HCT116 (cell line): ENCODE measurements around the gene UBE3B. TPM values are rescaled to one million over a fixed set of nuclear protein-coding genes. Genes with fewer than 3 reads are reported as not detected.
"Not testable (repeated sequence)": the region's sequence is repeated elsewhere in the genome, so short reads cannot be mapped to it uniquely, and the experiment has no call there.

Source experiments
- ATAC-seq: fragments of 200-7000 bp; cut with Tn5 transposase; 2 replicates; pipeline ENCODE4 v1.9.1; 2020; ENCODE audit warnings: mild to moderate bottlenecking, moderate library complexity
- BruUV-seq: library from RNA; stranded (reverse); fragments of 400-500 nt; replicated peaks from 2 replicates; lab custom pipeline; 2021; lab: Mats Ljungman, UMichigan
- CTCF ChIA-PET: fragments of 300-600 bp; sonication (Branson Sonifier 250); formaldehyde crosslinking; loops from one replicate; lab custom pipeline; 2021; ENCODE audit warnings: antibody characterized with exemption; lab: Charles Lee
- POLR2A ChIA-PET: fragments of 300-600, 350-600 bp; sonication (Branson Sonifier 250); formaldehyde crosslinking; loops from one replicate; lab custom pipeline; 2021; ENCODE audit warnings: antibody characterized with exemption; lab: Charles Lee
- RAD21 ChIA-PET, 2 experiments: fragments of 300-600 bp; sonication (Branson Sonifier 250); formaldehyde crosslinking; loops; one replicate each; lab custom pipeline; 2023; ENCODE audit warnings: low total read pairs in 2 of 2; ENCODE audit not compliant: uncharacterized antibody in 2 of 2, unreplicated experiment in 2 of 2, low non-redundant PET in 1 of 2; lab: Charles Lee
- DNase-seq: peaks from one replicate; pipeline ENCODE4 v3.0.0-alpha.2; 2010; ENCODE audit warnings: low read depth, low spot score
- H2AFZ ChIP-seq: fragments of 200-600 bp; shearing (Covaris generic), sonication (generic); 2 replicates; pipeline ENCODE4 v1.6.1; 2017; ENCODE audit warnings: low read depth, mixed run types, mixed read lengths, antibody characterized with exemption, low read length; ENCODE audit not compliant: poor library complexity, severe bottlenecking
- H3K27ac ChIP-seq: 2 replicates; pipeline ENCODE4 v1.5.1; 2012; ENCODE audit warnings: low read depth, low read length
- H3K27me3 ChIP-seq: fragments of 200-600 bp; sonication (generic); 2 replicates; pipeline ENCODE4 v1.6.1; 2016; ENCODE audit warnings: mixed run types, low read length, mixed read lengths; ENCODE audit not compliant: insufficient read depth
- H3K36me3 ChIP-seq, 2 experiments: fragments of 200-500 bp in 1 of 2; fragments of 200-600 bp in 1 of 2; sonication (Bioruptor generic) in 1 of 2; sonication (generic) in 1 of 2; 2 replicates each; pipeline versions ENCODE4 v1.5.1 to v1.6.1; 2014 to 2016; ENCODE audit warnings: low read length in 2 of 2, inconsistent platforms in 1 of 2, mixed read lengths in 1 of 2, mixed run types in 1 of 2; ENCODE audit not compliant: insufficient read depth in 2 of 2, control insufficient read depth in 1 of 2
- H3K4me1 ChIP-seq, 2 experiments: fragments of 200-600 bp in 1 of 2; sonication (generic) in 1 of 2; 2 replicates each; pipeline versions ENCODE4 v1.5.1 to v1.6.1; 2012 to 2017; ENCODE audit warnings: low read length in 2 of 2, inconsistent platforms in 1 of 2, mild to moderate bottlenecking in 1 of 2, mixed read lengths in 1 of 2, mixed run types in 1 of 2, moderate library complexity in 1 of 2; ENCODE audit not compliant: insufficient read depth in 2 of 2, control insufficient read depth in 1 of 2
- H3K4me2 ChIP-seq: fragments of 200-600 bp; sonication (generic); 2 replicates; pipeline ENCODE4 v1.6.1; 2017; ENCODE audit warnings: mixed run types, low read length, mixed read lengths
- H3K4me3 ChIP-seq, 2 experiments: fragments of 200-600 bp in 1 of 2; sonication (generic) in 1 of 2; replicated peaks in 1 of 2; 2 replicates each; pipeline ENCODE4 v1.5.1; 2011 to 2016; ENCODE audit warnings: low read length in 2 of 2, control low read depth in 1 of 2, low read depth in 1 of 2, mild to moderate bottlenecking in 1 of 2, mixed read lengths in 1 of 2, mixed run types in 1 of 2
- H3K79me2 ChIP-seq: fragments of 200-600 bp; sonication (generic); 2 replicates; pipeline ENCODE4 v1.6.1; 2017; ENCODE audit warnings: mild to moderate bottlenecking, mixed run types, low read length, moderate library complexity, mixed read lengths; ENCODE audit not compliant: insufficient read depth
- H3K9ac ChIP-seq: fragments of 200-600 bp; sonication (generic); 2 replicates; pipeline ENCODE4 v1.6.1; 2016; ENCODE audit warnings: low read length, mixed read lengths
- H3K9me2 ChIP-seq: fragments of 200-600 bp; sonication (generic), shearing (Covaris generic); 2 replicates; pipeline ENCODE4 v1.6.1; 2017; ENCODE audit warnings: mixed run types, mild to moderate bottlenecking, moderate library complexity; ENCODE audit not compliant: insufficient read depth
- H3K9me3 ChIP-seq, 2 experiments: fragments of 200-500 bp in 1 of 2; fragments of 200-600 bp in 1 of 2; sonication (Bioruptor generic) in 1 of 2; sonication (generic) in 1 of 2; 2 replicates each; pipeline ENCODE4 v1.6.1; 2014 to 2017; ENCODE audit warnings: low read length in 2 of 2, mixed read lengths in 2 of 2, inconsistent platforms in 1 of 2, low read depth in 1 of 2, mild to moderate bottlenecking in 1 of 2, mixed run types in 1 of 2, moderate library complexity in 1 of 2; ENCODE audit not compliant: control insufficient read depth in 1 of 2, insufficient read depth in 1 of 2
- H4K20me1 ChIP-seq: fragments of 200-600 bp; sonication (generic), shearing (Covaris generic); 2 replicates; pipeline ENCODE4 v1.6.1; 2017; ENCODE audit warnings: mixed run types, mild to moderate bottlenecking, moderate library complexity; ENCODE audit not compliant: insufficient read depth
- CBX3 ChIP-seq: IDR thresholded peaks from 2 replicates; pipeline ENCODE4 v1.6.1; 2012; ENCODE audit warnings: low read depth
- CEBPB ChIP-seq: IDR thresholded peaks from 2 replicates; pipeline ENCODE4 v1.6.1; 2012; ENCODE audit warnings: low read depth
- ELF1 ChIP-seq: IDR thresholded peaks from 2 replicates; pipeline ENCODE4 v1.6.1; 2012; ENCODE audit warnings: low read depth, borderline replicate concordance
- EZH2 ChIP-seq: fragments of 200-600 bp; sonication (generic); IDR thresholded peaks from 2 replicates; pipeline ENCODE4 v1.6.1; 2017; ENCODE audit warnings: antibody characterized with exemption, mixed run types
- EZH2phosphoT487 ChIP-seq: fragments of 200-600 bp; IDR thresholded peaks from 2 replicates; pipeline ENCODE4 v1.6.1; 2018; ENCODE audit warnings: antibody characterized with exemption, borderline replicate concordance
- FOSL1 ChIP-seq: IDR thresholded peaks from 2 replicates; pipeline ENCODE4 v1.6.1; 2012; ENCODE audit warnings: low read depth
- JUND ChIP-seq: IDR thresholded peaks from 2 replicates; pipeline ENCODE4 v1.6.1; 2012
- POLR2A ChIP-seq: IDR thresholded peaks from 2 replicates; pipeline ENCODE4 v1.7.0; 2011; ENCODE audit warnings: borderline replicate concordance; ENCODE audit not compliant: insufficient read depth, insufficient read length; ENCODE audit errors: extremely low read depth
- POLR2AphosphoS5 ChIP-seq: IDR thresholded peaks from 2 replicates; pipeline ENCODE4 v1.6.1; 2011; ENCODE audit warnings: mild to moderate bottlenecking, low read depth, low read length, moderate library complexity
- RAD21 ChIP-seq: IDR thresholded peaks from 2 replicates; pipeline ENCODE4 v1.6.1; 2012; ENCODE audit warnings: low read depth, mild to moderate bottlenecking
- SIN3A ChIP-seq: IDR thresholded peaks from 2 replicates; pipeline ENCODE4 v1.6.1; 2012; ENCODE audit warnings: low read depth
- SP1 ChIP-seq: IDR thresholded peaks from 2 replicates; pipeline ENCODE4 v1.6.1; 2012; ENCODE audit warnings: low read depth
- SRF ChIP-seq: IDR thresholded peaks from 2 replicates; pipeline ENCODE4 v1.6.1; 2012; ENCODE audit warnings: low read depth
- TCF7L2 ChIP-seq: IDR thresholded peaks from 2 replicates; pipeline ENCODE4 v1.7.0; 2011; ENCODE audit warnings: borderline replicate concordance, inconsistent platforms; ENCODE audit not compliant: insufficient read depth, insufficient read length; ENCODE audit errors: extremely low read depth
- YY1 ChIP-seq: IDR thresholded peaks from 2 replicates; pipeline ENCODE4 v1.6.1; 2011; ENCODE audit warnings: low read length, low read depth, moderate library complexity, mild to moderate bottlenecking; ENCODE audit not compliant: insufficient replicate concordance; ENCODE audit errors: extremely low read depth
- ZFX ChIP-seq: fragments of 450-650 bp; IDR thresholded peaks from 2 replicates; pipeline ENCODE4 v1.6.1; 2017
- ZNF274 ChIP-seq: fragments of 200-500 bp; sonication (Bioruptor generic); IDR thresholded peaks from 2 replicates; pipeline ENCODE4 v1.6.1; 2014; ENCODE audit warnings: mild to moderate bottlenecking, low read depth, low read length, inconsistent platforms
- intact Hi-C: fragments of 100-400 bp; cut with micrococcal nuclease; formaldehyde crosslinking; loops from 2 replicates; pipeline ENCODE4 v1.10.0; 2022
- total RNA-seq: library from RNA; stranded (reverse); gene quantifications from one replicate; pipeline ENCODE4 v1.2.1, GENCODE V29; 2021; ENCODE audit not compliant: unreplicated experiment
- TF ChIP-seq, protein P1 (sequence below): IDR thresholded peaks from 2 replicates; pipeline ENCODE4 v1.6.1; 2012
- TF ChIP-seq, protein P2 (sequence below): IDR thresholded peaks from 2 replicates; pipeline ENCODE4 v1.6.1; 2012; ENCODE audit warnings: low read depth
- TF ChIP-seq, protein P3 (sequence below), 3 experiments: fragments of 200-600 bp in 1 of 3; sonication (generic) in 1 of 3; IDR thresholded peaks in 2 of 3; conservative IDR thresholded peaks in 1 of 3; 2 replicates each; pipeline ENCODE4 v1.5.1; 2012 to 2017; ENCODE audit warnings: low read depth in 2 of 3, low read length in 2 of 3, antibody characterized with exemption in 1 of 3, borderline replicate concordance in 1 of 3, control low read depth in 1 of 3, mild to moderate bottlenecking in 1 of 3, mixed read lengths in 1 of 3, mixed run types in 1 of 3, moderate library complexity in 1 of 3; ENCODE audit not compliant: insufficient read depth in 1 of 3

Gene UBE3B
- total RNA-seq, 1 experiment from 2014 or later, result 28.9 TPM

DNA sequence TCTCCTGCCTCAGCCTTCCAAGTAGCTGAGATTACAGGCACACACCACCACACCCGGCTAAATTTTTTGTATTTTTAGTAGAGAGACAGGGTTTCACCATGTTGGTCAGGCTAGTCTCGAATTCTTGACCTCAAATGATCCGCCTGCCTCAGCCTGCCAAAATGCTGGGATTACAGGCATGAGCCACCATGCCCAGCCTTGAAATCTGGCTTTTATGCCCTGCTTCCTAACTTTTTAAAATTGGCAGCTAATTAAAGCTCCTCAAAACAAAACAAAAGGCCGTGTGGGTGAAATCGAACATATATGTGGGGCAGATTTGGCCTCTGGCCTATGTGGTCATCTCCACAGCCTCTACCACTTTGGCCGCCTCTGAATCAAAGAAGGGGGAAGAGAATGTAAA is 38.3 kb upstream of the UBE3B start:
- Histone ChIP-seq H3K4me1 (no peaks in the 10 kb centered on the region), H3K4me3 (no peak overlapping the region), H3K9me3 (no peaks in the 10 kb centered on the region), H3K9me2 (no peaks in the 10 kb centered on the region), H4K20me1 (no peaks in the 10 kb centered on the region), H3K36me3 (no peaks in the 10 kb centered on the region), H2AFZ (no peak overlapping the region), H3K79me2 (no peaks in the 10 kb centered on the region), H3K27me3 (no peaks in the 10 kb centered on the region), H3K4me2 (no peak overlapping the region), H3K9ac (no peak overlapping the region), H3K27ac (no peak overlapping the region)
- ChIA-PET CTCF (no interaction called here), RAD21 (no interaction called here), POLR2A (no interaction called here)
- TF ChIP-seq POLR2AphosphoS5, result no peak
- no peak for TF ChIP-seq JUND
- TF ChIP-seq FOSL1, result no peak
- no peak for TF ChIP-seq SP1
- TF ChIP-seq EZH2, result no peak
- TF ChIP-seq, protein P1, sequence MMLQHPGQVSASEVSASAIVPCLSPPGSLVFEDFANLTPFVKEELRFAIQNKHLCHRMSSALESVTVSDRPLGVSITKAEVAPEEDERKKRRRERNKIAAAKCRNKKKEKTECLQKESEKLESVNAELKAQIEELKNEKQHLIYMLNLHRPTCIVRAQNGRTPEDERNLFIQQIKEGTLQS, result no peak
- TF ChIP-seq SIN3A, result no peak
- no peak for TF ChIP-seq SRF
- no peak for TF ChIP-seq ZFX
- no peak for TF ChIP-seq RAD21
- TF ChIP-seq, protein P2, sequence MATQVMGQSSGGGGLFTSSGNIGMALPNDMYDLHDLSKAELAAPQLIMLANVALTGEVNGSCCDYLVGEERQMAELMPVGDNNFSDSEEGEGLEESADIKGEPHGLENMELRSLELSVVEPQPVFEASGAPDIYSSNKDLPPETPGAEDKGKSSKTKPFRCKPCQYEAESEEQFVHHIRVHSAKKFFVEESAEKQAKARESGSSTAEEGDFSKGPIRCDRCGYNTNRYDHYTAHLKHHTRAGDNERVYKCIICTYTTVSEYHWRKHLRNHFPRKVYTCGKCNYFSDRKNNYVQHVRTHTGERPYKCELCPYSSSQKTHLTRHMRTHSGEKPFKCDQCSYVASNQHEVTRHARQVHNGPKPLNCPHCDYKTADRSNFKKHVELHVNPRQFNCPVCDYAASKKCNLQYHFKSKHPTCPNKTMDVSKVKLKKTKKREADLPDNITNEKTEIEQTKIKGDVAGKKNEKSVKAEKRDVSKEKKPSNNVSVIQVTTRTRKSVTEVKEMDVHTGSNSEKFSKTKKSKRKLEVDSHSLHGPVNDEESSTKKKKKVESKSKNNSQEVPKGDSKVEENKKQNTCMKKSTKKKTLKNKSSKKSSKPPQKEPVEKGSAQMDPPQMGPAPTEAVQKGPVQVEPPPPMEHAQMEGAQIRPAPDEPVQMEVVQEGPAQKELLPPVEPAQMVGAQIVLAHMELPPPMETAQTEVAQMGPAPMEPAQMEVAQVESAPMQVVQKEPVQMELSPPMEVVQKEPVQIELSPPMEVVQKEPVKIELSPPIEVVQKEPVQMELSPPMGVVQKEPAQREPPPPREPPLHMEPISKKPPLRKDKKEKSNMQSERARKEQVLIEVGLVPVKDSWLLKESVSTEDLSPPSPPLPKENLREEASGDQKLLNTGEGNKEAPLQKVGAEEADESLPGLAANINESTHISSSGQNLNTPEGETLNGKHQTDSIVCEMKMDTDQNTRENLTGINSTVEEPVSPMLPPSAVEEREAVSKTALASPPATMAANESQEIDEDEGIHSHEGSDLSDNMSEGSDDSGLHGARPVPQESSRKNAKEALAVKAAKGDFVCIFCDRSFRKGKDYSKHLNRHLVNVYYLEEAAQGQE, result no peak
- no peak for TF ChIP-seq CBX3
- TF ChIP-seq ELF1, result no peak
- no peak for TF ChIP-seq CEBPB
- TF ChIP-seq YY1, result no peak
- TF ChIP-seq, protein P3, sequence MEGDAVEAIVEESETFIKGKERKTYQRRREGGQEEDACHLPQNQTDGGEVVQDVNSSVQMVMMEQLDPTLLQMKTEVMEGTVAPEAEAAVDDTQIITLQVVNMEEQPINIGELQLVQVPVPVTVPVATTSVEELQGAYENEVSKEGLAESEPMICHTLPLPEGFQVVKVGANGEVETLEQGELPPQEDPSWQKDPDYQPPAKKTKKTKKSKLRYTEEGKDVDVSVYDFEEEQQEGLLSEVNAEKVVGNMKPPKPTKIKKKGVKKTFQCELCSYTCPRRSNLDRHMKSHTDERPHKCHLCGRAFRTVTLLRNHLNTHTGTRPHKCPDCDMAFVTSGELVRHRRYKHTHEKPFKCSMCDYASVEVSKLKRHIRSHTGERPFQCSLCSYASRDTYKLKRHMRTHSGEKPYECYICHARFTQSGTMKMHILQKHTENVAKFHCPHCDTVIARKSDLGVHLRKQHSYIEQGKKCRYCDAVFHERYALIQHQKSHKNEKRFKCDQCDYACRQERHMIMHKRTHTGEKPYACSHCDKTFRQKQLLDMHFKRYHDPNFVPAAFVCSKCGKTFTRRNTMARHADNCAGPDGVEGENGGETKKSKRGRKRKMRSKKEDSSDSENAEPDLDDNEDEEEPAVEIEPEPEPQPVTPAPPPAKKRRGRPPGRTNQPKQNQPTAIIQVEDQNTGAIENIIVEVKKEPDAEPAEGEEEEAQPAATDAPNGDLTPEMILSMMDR (IDR thresholded peaks at IDR 0.05 in 2 of 3, conservative IDR thresholded peaks at IDR 0.05 in 1 of 3; ENCODE audit: borderline replicate concordance in 1 of 3, insufficient read depth in 1 of 3, low read depth in 2 of 3, low read length in 2 of 3), result no peak
- no peak for TF ChIP-seq TCF7L2
- TF ChIP-seq ZNF274, result no peak
- TF ChIP-seq POLR2A, result no peak
- TF ChIP-seq EZH2phosphoT487, result no peak
- DNase-seq (no peak), ATAC-seq (no peak)
- intact Hi-C loops, result no loop called here
- BruUV-seq, result no TSS peak

DNA sequence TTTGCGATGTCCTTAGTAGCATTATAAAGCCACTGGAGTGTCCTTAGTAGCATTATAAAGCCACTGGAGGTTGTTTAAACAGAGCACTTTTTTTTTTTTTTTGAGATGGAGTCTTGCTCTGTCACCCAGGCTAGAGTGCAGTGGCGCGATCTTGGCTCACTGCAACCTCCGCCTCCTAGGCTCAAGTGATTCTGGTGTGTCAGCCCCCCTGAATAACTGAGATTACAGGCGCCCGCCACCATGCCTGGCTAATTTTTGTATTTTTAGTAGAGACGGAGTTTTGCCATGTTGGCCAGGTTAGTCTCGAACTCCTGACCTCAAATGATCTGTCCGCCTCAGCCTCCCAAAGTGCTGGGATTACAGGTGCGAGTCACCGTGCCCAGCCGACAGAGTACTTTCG is 37.5 kb upstream of the UBE3B start:
- H3K9me3 ChIP-seq, H4K20me1 ChIP-seq, DNase-seq, H3K27me3 ChIP-seq, H2AFZ ChIP-seq, H3K4me2 ChIP-seq, CTCF ChIA-PET, H3K4me1 ChIP-seq, RAD21 ChIA-PET, H3K4me3 ChIP-seq, ATAC-seq, H3K9ac ChIP-seq, H3K79me2 ChIP-seq, intact Hi-C loops, H3K36me3 ChIP-seq, BruUV-seq, POLR2A ChIA-PET, H3K27ac ChIP-seq, H3K9me2 ChIP-seq: not testable (repeated sequence)
